Endometrial microvascular endothelial cells (primary cell): ENCODE results near the gene CYB561D2. TPM values are rescaled to one million over a fixed set of nuclear protein-coding genes. Genes with fewer than 3 reads are reported as not detected.
"Not testable (repeated sequence)": the region's sequence is repeated elsewhere in the genome, so short reads cannot be mapped to it uniquely, and the experiment has no call there.

Source experiments
- in situ Hi-C: cut with HindIII; loops from 2 replicates; pipeline ENCODE4 v1.10.0; 2017; ENCODE audit warnings: low sequenced_read_pairs, low pct_unique_long_range_greater_than_20kb; ENCODE audit errors: inconsistent ontology term
- total RNA-seq: library from RNA; depleted of rRNA; stranded (reverse); fragments of >200 nt; gene quantifications from one replicate; pipeline ENCODE4 v1.2.3, GENCODE V29; 2015; ENCODE audit errors: inconsistent ontology term

The CYB561D2 gene
- total RNA-seq, result 40.8 TPM

DNA sequence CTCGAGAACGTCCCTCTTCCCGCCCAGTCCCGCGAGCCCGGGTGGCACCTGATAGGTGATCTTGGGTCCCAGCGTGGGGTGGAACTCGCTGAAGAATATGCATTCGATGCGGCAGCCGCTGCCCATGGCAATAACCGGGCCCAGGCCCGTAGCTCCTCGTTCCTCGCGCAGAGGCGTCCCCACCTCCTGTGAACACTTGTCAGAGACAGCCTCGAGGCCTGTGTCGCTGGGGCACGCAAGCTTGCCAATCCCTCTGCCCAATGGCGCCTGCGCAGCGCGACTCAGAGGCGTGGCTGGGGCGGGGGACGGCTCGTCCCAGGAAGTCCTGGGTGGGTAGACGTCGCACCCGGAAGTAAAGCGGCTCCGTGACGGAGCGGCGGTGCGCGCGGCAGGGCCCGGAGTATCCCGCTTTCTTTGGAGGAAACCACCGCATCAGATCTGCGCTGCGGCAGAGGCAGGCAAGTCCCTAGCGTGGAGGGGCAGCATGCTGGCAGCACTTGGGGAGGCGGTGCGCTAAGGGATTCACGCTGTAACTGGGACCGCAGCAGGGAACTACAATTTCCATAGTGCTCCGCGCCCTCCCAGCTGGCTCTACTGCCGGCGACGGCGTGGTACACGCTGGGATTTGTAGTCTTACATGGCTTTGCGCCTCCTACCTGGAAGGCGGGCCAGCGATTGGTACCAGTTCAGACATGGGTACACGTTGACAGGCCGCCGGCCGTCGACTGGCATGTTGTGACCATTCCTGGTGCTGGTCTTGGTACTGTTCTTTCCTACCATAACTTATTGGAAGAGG, at the start of gene CYB561D2, which contains the start of gene NPRL2:
TSS of gene CYB561D2 (plus strand) at position 336 of the 796 bp plus-strand sequence. CDS start 572 bp downstream, outside the sequence.
TSS of gene NPRL2 (minus strand) at position 249 of the 796 bp plus-strand sequence. CDS start at position 126, 123 bp downstream.
- in situ Hi-C loops, result no loop called here

DNA sequence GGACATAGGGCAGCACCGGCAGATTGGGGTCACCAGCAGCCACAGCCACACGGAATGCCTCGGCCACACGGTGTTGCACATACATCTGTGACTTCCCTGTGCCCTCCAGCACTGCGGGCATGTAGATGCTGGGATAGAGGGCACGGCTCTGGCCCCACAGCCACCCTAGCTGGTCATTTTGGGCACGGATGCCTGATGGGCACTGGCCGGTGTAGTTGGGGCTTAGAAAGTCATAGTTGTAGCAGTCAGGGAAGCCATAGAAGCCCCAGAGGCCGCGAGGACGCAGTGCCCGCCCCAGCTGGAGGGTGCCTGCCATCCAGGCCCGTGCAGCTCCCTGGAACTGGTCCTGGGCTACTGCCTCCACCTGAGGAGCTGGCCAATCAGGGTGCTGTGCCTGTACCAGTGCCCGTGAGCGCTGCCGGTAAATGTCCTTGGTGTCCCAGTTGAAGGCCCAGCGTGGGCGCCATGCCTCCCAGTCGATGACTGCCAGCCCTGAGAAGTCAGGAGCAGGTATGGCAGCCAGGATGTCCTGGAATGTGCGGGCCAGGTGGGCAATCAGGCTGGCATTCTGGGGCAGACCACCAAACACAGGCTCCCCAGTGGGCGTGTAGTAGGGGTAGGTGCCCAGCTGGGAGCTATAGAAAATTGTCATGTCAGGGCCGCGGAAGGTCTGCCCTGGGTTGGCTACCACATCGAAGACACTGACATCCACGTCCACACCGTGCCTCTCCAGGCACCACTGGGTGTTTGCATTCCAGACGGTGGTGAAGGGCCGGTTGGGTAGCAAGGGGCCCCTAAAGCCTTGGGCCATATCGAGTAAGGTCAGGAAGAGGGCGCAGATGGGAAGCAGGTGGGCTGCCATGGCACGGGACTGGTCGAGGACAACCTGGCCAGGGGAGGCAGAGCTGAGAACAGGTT, 48.3 kb upstream of the CYB561D2 start:
- in situ Hi-C loops, result no loop called here

DNA sequence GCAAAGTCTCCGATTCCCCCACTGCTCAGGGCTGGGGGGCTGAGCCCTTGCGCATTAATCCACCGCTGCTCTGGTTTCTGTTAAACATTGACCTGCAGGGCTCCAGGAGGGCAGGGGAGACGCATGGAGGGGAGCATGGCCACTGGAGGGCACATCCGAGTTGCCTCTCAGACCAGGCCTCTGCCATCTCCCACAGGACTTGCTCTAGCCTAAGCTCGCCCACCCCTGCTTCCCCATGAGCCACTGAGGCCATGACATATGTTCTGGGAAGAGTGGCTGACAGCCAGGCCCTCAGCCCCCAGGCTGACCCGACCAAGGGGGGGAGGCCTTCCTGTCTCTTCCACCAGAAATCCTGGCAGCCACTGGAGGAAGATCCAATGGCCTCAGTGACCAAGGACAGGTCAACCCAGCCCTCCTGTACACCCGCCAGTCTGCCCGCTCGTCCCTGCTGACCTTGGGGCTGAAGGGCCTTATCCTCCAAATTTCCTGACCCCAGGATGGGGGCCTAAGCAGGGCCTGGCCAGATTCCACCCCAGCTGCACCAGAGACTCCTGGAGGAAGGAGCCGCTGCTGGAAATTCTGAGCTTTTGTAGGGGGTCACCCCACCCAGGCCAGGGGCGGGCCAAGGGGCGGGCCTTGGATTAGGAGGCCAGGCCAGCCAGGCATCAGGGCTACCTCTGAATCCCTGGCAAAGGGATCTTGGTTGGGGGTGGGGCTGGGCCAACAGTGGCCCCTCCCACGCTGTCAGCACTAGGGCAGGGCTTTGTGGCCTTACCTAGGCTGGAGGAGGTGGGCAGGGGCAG, 47.4 kb upstream of the CYB561D2 start, which contains the start of gene HYAL1:
TSS of gene HYAL1 (minus strand) at position 562 of the 803 bp plus-strand sequence. CDS start 618 bp downstream, outside the sequence.
- in situ Hi-C loops, result no loop called here

DNA sequence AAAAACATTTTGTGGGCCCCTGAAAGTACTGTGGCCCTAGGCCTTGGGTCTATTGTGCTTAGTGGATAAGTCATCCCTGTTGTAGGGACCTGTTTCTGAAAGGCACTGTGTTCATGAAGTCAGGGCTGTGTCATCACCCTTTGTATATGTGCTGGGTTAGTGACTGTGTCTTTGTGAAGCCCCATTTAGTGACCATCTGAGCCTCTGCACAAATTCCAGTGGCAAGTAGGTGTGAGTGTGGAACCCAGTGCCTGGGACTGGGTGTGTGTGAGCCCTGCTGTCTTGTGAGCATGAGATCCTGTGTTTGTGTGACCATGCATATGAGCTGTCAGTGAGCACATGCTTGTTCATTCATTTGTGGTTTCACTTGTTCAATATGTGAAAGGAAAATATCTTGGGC, 46.1 kb upstream of the CYB561D2 start:
- in situ Hi-C loops, result no loop called here

- in situ Hi-C loops, result not testable (repeated sequence)
Measured at GRCh38 chr3:50312041-50312440, 38.6 kb upstream of the CYB561D2 start.

DNA sequence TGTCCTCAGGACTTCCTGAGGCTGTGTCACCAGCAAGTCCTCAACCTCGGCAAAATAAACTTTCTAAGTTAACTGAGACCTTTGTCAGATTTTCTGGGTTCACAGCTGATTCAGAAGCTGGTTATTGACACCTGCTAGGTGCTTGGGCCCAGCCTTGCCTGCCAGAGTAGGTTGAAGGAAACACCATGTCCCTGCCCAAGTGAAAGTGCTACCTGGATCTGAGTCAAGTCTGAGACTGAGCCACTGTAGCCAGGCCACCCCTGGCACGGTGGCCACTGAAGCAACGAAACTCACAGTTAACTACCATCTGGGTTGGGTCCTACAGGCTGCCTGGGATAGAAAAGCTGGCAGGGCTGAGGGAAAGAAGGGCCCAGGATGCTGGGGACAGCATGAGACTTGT, 36.3 kb upstream of the CYB561D2 start:
- in situ Hi-C loops, result no loop called here

- in situ Hi-C loops, result no loop called here
Measured at GRCh38 chr3:50314816-50315215, 35.8 kb upstream of the CYB561D2 start.

- in situ Hi-C loops, result no loop called here
Measured at GRCh38 chr3:50316657-50317242, 33.9 kb upstream of the CYB561D2 start.

DNA sequence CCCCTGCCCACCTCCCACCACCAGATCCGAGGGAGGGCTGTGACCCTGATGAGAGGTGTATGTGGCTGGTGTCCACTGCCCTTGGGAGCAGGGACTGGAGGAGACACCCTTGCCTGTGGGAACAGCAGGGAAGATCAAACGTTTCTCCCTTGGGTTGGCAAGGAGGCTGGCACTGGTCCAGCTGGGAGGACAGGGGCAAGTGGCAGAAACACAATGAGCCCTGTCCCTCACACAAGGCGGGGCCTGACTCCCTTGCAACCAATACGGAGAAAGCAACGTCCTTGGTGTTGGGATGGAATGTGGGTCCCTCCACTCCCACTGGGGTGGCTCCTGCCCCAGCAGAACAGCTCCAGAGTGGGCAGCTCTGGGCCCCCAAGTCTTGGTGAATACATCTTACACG, 33.4 kb upstream of the CYB561D2 start:
- in situ Hi-C loops, result no loop called here

GRCh38 chr3:50318163-50318562, 32.5 kb upstream of the CYB561D2 start:
- in situ Hi-C loops, result no loop called here

DNA sequence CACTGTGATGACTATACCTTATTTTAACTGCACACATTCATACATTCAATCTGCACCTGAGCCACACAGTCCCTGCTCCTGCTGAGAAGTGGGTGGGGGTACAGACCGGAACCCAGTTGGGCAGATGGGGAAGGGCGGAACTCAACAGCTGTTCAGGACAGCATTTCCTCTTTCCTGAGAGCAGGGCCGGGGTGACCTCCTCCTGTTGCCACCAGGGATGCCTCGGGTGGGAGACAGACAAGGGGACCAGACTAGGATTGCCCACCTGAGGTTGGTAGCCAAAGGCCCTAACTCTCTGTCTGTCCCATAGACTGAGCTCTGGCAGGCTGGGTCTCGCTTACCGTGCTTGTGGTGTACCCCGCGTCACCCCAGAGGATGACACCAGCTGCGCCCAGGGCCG, 32.0 kb upstream of the CYB561D2 start:
- in situ Hi-C loops, result no loop called here

DNA sequence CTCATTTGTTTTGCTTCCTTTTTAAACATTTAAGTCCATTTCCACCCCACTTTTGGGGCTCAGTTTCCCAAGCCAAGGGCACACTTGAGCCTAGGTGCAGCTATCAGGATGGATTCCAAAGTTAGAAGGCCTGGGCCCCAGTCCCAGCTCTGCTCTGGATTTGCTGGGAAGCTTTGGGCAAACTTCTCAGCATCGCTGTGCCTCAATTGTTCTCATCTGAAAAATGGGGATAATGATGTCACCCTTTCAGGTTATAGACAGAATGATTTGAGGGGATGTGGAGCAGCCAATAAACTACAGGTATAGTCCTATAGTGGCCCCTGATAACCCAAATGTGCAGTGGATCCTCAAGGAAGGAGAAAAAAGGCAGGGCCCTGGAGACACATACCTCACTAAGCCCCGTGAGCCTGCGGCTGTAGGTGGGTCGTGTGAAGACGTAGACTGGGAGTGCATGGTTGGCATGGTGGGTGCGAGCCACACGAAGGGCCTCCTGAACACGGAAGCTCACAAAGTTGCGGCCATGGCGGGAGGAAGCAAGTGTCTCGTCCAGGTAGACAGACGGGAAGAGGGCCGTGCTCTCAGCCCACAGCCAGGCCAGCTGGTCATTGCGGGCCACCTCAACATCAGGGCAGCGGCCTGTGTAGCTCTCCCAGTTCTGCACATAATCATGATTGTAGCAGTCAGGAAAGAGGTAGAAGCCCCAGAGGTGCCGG, 31.3 kb upstream of the CYB561D2 start:
- in situ Hi-C loops, result no loop called here

GRCh38 chr3:50319894-50320625, 30.6 kb upstream of the CYB561D2 start:
- in situ Hi-C loops, result no loop called here

DNA sequence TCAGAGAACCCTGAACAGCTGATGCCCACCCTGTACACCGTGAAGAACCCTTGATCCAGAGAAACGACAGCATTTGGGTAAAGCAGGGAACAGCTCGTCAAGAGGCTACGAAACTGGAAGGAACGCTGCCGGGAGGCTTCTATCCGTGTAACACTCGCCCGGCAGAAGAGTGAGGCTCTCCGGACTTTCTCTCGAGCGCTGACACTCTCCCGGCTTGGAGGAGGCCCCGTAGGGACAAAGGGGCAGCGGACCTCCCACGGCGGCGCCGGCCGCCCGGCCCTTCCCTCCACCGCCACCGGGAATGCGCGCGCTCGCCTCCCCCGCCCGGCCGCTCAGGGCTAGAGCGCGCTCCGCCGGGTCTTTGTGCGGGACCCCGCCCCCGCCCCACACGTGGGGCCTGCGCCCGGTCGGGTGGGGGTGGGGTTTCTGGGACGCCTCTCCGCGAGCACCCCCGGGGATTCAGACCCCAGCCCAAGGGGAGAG, 29.8 kb upstream of the CYB561D2 start:
- in situ Hi-C loops, result no loop called here

DNA sequence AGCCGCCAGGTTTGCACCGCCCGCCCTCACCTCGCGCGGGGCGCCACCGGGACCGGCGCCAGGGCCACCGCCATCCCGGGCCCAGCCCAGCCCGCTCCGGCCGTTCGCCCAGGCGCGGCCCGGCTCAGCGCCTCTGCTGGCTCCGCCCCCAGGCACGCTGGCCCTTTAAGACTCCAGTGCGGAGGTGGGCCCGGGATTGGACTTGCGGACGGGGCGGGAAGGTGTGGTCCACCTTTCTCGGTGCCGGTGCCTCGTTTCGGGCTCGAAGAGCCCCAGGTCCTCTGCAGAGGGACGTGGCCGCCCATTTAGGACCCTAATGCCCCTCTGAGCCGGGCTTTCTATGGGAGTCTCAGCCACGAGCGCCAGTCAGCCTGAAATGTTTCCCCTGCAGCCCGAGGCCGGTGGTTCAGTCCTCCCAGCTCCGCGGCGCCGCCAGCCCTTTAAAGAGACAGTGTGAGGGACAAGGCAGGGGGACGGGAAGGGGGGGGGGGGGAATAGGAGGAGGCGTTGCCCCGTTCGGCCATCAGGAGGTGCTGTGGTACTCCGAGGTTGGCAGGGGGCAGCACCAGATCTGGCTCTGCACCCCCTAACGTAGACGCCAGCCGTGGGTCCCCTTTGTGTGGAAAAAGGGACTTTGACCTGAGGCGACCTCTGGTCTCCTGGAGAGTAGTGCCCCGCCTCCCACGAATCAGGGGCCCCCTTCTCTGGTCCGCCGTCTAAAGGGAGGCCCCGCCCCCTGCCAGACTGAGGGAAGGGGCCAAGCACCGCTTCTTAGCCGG, 29.1 kb upstream of the CYB561D2 start:
- in situ Hi-C loops, result no loop called here

GRCh38 chr3:50322115-50322385, 28.6 kb upstream of the CYB561D2 start:
- in situ Hi-C loops, result no loop called here
